Psoas muscle (tissue), 8 donors: ENCODE measurements around the gene SAT2. TPM values are rescaled to one million over a fixed set of nuclear protein-coding genes. Genes with fewer than 3 reads are reported as not detected.
"Not testable (repeated sequence)": the region's sequence is repeated elsewhere in the genome, so short reads cannot be mapped to it uniquely, and the experiment has no call there.

Experiments used
- ATAC-seq, 4 donors: fragments of 200-7000 bp; cut with Tn5 transposase; one replicate each; pipeline ENCODE4 v1.9.1; 2020; ENCODE audit warnings: moderate library complexity in 3 of 4, mild to moderate bottlenecking in 2 of 4
- DNase-seq, 2 donors: peaks; one replicate each; pipeline ENCODE4 v3.0.0-alpha.2; 2020
- H3K27ac ChIP-seq: fragments of 200-600 bp; one replicate; pipeline ENCODE4 v1.8.0; 2022
- H3K27me3 ChIP-seq, 3 donors: fragments of 200-600 bp in 1 of 3; one replicate each; pipeline versions ENCODE4 v1.6.1 to v1.8.0; 2013 to 2022; ENCODE audit warnings: low read length in 2 of 3, mild to moderate bottlenecking in 2 of 3, moderate library complexity in 1 of 3; ENCODE audit not compliant: insufficient read depth in 3 of 3
- H3K36me3 ChIP-seq, 2 donors: fragments of 200-600 bp in 1 of 2; one replicate each; pipeline versions ENCODE4 v1.6.1 to v1.8.0; 2013 to 2022; ENCODE audit warnings: low read depth in 1 of 2, mild to moderate bottlenecking in 1 of 2, moderate library complexity in 1 of 2; ENCODE audit not compliant: insufficient read depth in 1 of 2
- H3K4me1 ChIP-seq: fragments of 200-600 bp; one replicate; pipeline ENCODE4 v1.8.0; 2022
- H3K4me3 ChIP-seq: fragments of 200-600 bp; one replicate; pipeline ENCODE4 v1.8.0; 2022; ENCODE audit warnings: mild to moderate bottlenecking
- H3K9me3 ChIP-seq: fragments of 200-600 bp; one replicate; pipeline ENCODE4 v1.8.0; 2022
- CTCF ChIP-seq: fragments of 200-600 bp; IDR thresholded peaks from one replicate; pipeline ENCODE4 v1.8.0; 2022; ENCODE audit warnings: antibody characterized with exemption
- WGBS, 3 donors: extraction: QIAGEN DNeasy Blood & Tissue Kit; methylation state at CpG; one replicate each; pipeline versions ENCODE4 v1.1.6 to v1.1.7; 2013; 5-methylcytosine and 5-hydroxymethylcytosine counted together
- intact Hi-C, 2 donors: fragments of 100-400 bp; cut with DNase I; formaldehyde crosslinking; loops; one replicate each; pipeline versions ENCODE4 v1.11.0 to v1.14.2; 2022
- polyA plus RNA-seq, 3 donors: library from polyadenylated mRNA; stranded (reverse); fragments of 200-250 nt; gene quantifications; one replicate each; pipeline ENCODE4 v1.2.3, GENCODE V29; 2013
- total RNA-seq, 4 donors: library from RNA; stranded (reverse); fragmentation: NEBNext Ultra II Directional in 2 of 4; extraction: Animal tissue kit (Norgen Biotek cat#: 25700) in 2 of 4; gene quantifications; one replicate each; pipeline versions ENCODE4 v1.2.1 to v1.2.4, GENCODE V29; 2021 to 2023
- donor health status: healthy with polysubstance abuse.
- donor health status: DM: no; HTN: no; CAD: no; lungs with moderate emphysema.
- donor health status: Bipolar disorder and iron deficiency.
- donor health status: healthy.
- donor health status: DM: yes; HTN: yes; CAD: no.
- donor health status: DM: no; HTN: no; CAD: no.
- donor health status: DM: no; HTN: no; CAD: no.
- donor health status: DM: yes; HTN: yes; CAD: no.

SAT2 gene
- total and polyA plus RNA-seq, 7 donors: 60.7 to 112 (median 70.4) TPM

- no peak for ATAC-seq
Measured at GRCh38 chr17:7631398-7632380, 4.1 kb upstream of the SAT2 start.

GRCh38 chr17:7629939-7630571, 2.4 kb upstream of the SAT2 start, which contains the start of gene SHBG:
SHBG (plus strand) TSS chr17:7630135; CDS start chr17:7630173, 38 bp downstream.
- H3K4me1 ChIP-seq: peaks cover 13% of the 10 kb centered on the region
- no peak for ATAC-seq
- 73 to 79% (median 79%) methylated on average over 13 of the region's 13 CpGs for WGBS, 3 donors
- H3K4me3 ChIP-seq: no peak within 1 kb of the TSS
- intact Hi-C loops: loop anchor here in 1 of 2 donors (2.0 to 10.0 kb wide), 2 partner anchors 55 to 215 kb away; no protein-coding TSS in a partner anchor
- peaks cover 0 to 11% of the 10 kb centered on the region in 2 donors for H3K36me3 ChIP-seq
- no peak for TF ChIP-seq CTCF
- DNase-seq: no peak
- no peak within 1 kb of the TSS for H3K27ac ChIP-seq
- no peaks in the 10 kb centered on the region for H3K27me3 ChIP-seq
- no peaks in the 10 kb centered on the region for H3K9me3 ChIP-seq

More at GRCh38 chr17:7631398-7632380, 4.1 kb upstream of the SAT2 start:
- DNase-seq: no peak
- H3K4me1 ChIP-seq: peaks cover 4% of the 10 kb centered on the region
- no peak overlapping the region for H3K4me3 ChIP-seq
- no peak overlapping the region for H3K27ac ChIP-seq
- H3K36me3 ChIP-seq: no peaks in the 10 kb centered on the region
- no peaks in the 10 kb centered on the region for H3K27me3 ChIP-seq
- no peaks in the 10 kb centered on the region for H3K9me3 ChIP-seq
- TF ChIP-seq CTCF: no peak
- intact Hi-C loops: loop anchor here in 1 of 2 donors (2.0 kb wide), 1 partner anchor 53 kb away; no protein-coding TSS in a partner anchor
- 78 to 84% (median 82%) methylated on average over 11 of the region's 11 CpGs for WGBS, 3 donors

- TF ChIP-seq CTCF: no peak
- intact Hi-C loops: loop anchor here (2.0 to 10.0 kb wide), 2 partner anchors 58 to 218 kb away; no protein-coding TSS in a partner anchor
- Histone ChIP-seq H3K9me3 (no peaks in the 10 kb centered on the region), H3K4me3 (peak overlapping the region; percentile 92), H3K27me3 (no peaks in the 10 kb centered on the region), H3K27ac (peak overlapping the region; percentile 97), H3K4me1 (peaks cover 13% of the 10 kb centered on the region), H3K36me3 (peaks cover 0 to 11% of the 10 kb centered on the region in 2 donors)
- 12 to 25% (median 17%) methylated on average over 6 of the region's 6 CpGs for WGBS, 3 donors
- peak in 1 of 4 donors; percentile 9 for ATAC-seq
- DNase-seq: peak in 1 of 2 donors; percentile 54
Measured at GRCh38 chr17:7626956-7627249, 718 bp downstream of the SAT2 start.

GRCh38 chr17:7626307-7626706, 1.3 kb downstream of the SAT2 start:
- Histone ChIP-seq H3K9me3 (no peaks in the 10 kb centered on the region), H3K4me1 (peaks cover 13% of the 10 kb centered on the region), H3K36me3 (peaks cover 0 to 11% of the 10 kb centered on the region in 2 donors), H3K27me3 (no peaks in the 10 kb centered on the region), H3K4me3 (peak overlapping the region; percentile 92), H3K27ac (peak overlapping the region; percentile 97)
- WGBS, 3 donors: 62 to 77% (median 72%) methylated on average over 7 of the region's 7 CpGs
- TF ChIP-seq CTCF: no peak
- intact Hi-C loops: loop anchor here (2.0 to 10.0 kb wide), 2 partner anchors 58 to 218 kb away; no protein-coding TSS in a partner anchor
- no peak for DNase-seq
- ATAC-seq: no peak

GRCh38 chr17:7625749-7626148, 1.9 kb downstream of the SAT2 start:
- not testable (repeated sequence) for ATAC-seq, H3K4me3 ChIP-seq, DNase-seq, H3K27me3 ChIP-seq, H3K9me3 ChIP-seq
- intact Hi-C loops: loop anchor here (2.0 to 10.0 kb wide), 2 partner anchors 59 to 219 kb away; no protein-coding TSS in a partner anchor
- H3K27ac ChIP-seq: peak overlapping the region; percentile 97
- 95 to 98% (median 97%) methylated on average over 16 of the region's 16 CpGs for WGBS, 3 donors
- peaks cover 13% of the 10 kb centered on the region for H3K4me1 ChIP-seq
- peaks cover 0 to 11% of the 10 kb centered on the region in 2 donors for H3K36me3 ChIP-seq
